ENCODE measurements around the gene ATP5F1E. TPM values are rescaled to one million over a fixed set of nuclear protein-coding genes. Genes with fewer than 3 reads are reported as not detected.

Gene ATP5F1E
- total and polyA plus RNA-seq, 7 donors, result 57.1 to 88.5 (median 72.1) TPM

- Histone ChIP-seq H3K27me3 (ENCODE audit: insufficient read depth in 3 of 3, low read length in 2 of 3) (no peaks in the 10 kb centered on the region), H3K4me1 (no peaks in the 10 kb centered on the region), H3K9me3 (no peaks in the 10 kb centered on the region), H3K4me3 (no peak overlapping the region), H3K36me3 (ENCODE audit: insufficient read depth in 1 of 2, low read depth in 1 of 2) (peaks cover 6 to 40% of the 10 kb centered on the region in 2 donors), H3K27ac (no peak overlapping the region)
- no peak for DNase-seq
- WGBS, 3 donors, result 68 to 79% (median 72%) methylated on average over 5 of the region's 5 CpGs
- intact Hi-C loops (cut with DNase I), result no loop called here
- ATAC-seq, result no peak
- no peak for TF ChIP-seq CTCF (IDR thresholded peaks at IDR 0.05)
Measured at GRCh38 chr20:59020938-59021551, 11.1 kb downstream of the ATP5F1E start.

- Histone ChIP-seq H3K27ac (no peak within 1 kb of the TSS), H3K27me3 (ENCODE audit: insufficient read depth in 3 of 3, low read length in 2 of 3) (no peaks in the 10 kb centered on the region), H3K36me3 (ENCODE audit: insufficient read depth in 1 of 2, low read depth in 1 of 2) (peaks cover 2 to 21% of the 10 kb centered on the region in 2 donors), H3K4me3 (no peak within 1 kb of the TSS), H3K9me3 (no peaks in the 10 kb centered on the region), H3K4me1 (no peaks in the 10 kb centered on the region)
- intact Hi-C loops (cut with DNase I), result no loop called here
- WGBS, 3 donors, result 76 to 92% (median 80%) methylated on average over 5 of the region's 5 CpGs
- no peak for TF ChIP-seq CTCF (IDR thresholded peaks at IDR 0.05)
- DNase-seq (no peak), ATAC-seq (no peak)
Measured at GRCh38 chr20:59019217-59019616, 12.9 kb downstream of the ATP5F1E start, which contains the start of gene TUBB1. TUBB1 (plus strand) TSS chr20:59019429; CDS start chr20:59019523, 94 bp downstream.

GRCh38 chr20:59018817-59019216 lies 13.3 kb downstream of the ATP5F1E start:
- H3K27me3 ChIP-seq (ENCODE audit: insufficient read depth in 3 of 3, low read length in 2 of 3), result no peaks in the 10 kb centered on the region
- intact Hi-C loops (cut with DNase I), result no loop called here
- no peak overlapping the region for H3K4me3 ChIP-seq
- DNase-seq, result no peak
- H3K9me3 ChIP-seq, result no peaks in the 10 kb centered on the region
- no peak for TF ChIP-seq CTCF (IDR thresholded peaks at IDR 0.05)
- ATAC-seq, result no peak
- peaks cover 2 to 17% of the 10 kb centered on the region in 2 donors for H3K36me3 ChIP-seq (ENCODE audit: insufficient read depth in 1 of 2, low read depth in 1 of 2)
- 91 to 92% (median 92%) methylated on average over 9 to 10 of the region's 10 CpGs for whole genome bisulfite sequencing, 3 donors
- H3K4me1 ChIP-seq, result no peaks in the 10 kb centered on the region
- H3K27ac ChIP-seq, result no peak overlapping the region

- TF ChIP-seq CTCF (IDR thresholded peaks at IDR 0.05), result no peak
- H3K27ac ChIP-seq, result no peak overlapping the region
- ATAC-seq, result no peak
Measured at GRCh38 chr20:59017493-59018231, 14.5 kb downstream of the ATP5F1E start.

More at GRCh38 chr20:59017493-59018231, 14.5 kb downstream of the ATP5F1E start:
- Histone ChIP-seq H3K4me3 (no peak overlapping the region), H3K9me3 (no peaks in the 10 kb centered on the region), H3K4me1 (no peaks in the 10 kb centered on the region), H3K27me3 (ENCODE audit: insufficient read depth in 3 of 3, low read length in 2 of 3) (no peaks in the 10 kb centered on the region), H3K36me3 (ENCODE audit: insufficient read depth in 1 of 2, low read depth in 1 of 2) (peaks cover 2 to 6% of the 10 kb centered on the region in 2 donors)
- no peak for DNase-seq
- intact Hi-C loops (cut with DNase I), result no loop called here
- WGBS, 3 donors, result 89 to 90% (median 89%) methylated on average over 16 of the region's 16 CpGs

All from psoas muscle (tissue), 8 donors.